Keratinocyte (primary cell): ENCODE data around the gene MBNL2. TPM values are rescaled to one million over a fixed set of nuclear protein-coding genes. Genes with fewer than 3 reads are reported as not detected.

Experiments used
- DNase-seq: peaks from one replicate; pipeline ENCODE4 v3.0.0-alpha.2; 2011; ENCODE audit warnings: low read depth, missing footprints, low spot score
- FAIRE-seq: peaks from 2 replicates; lab custom pipeline; 2011; peaks lifted over from hg19 to GRCh38; lab: Jason Lieb, UNC
- H2AFZ ChIP-seq: 2 replicates; pipeline ENCODE4 v1.6.0; 2012; ENCODE audit warnings: low read length, control low read depth, inconsistent platforms; ENCODE audit not compliant: control insufficient read depth
- H3K27ac ChIP-seq: 2 replicates; pipeline ENCODE4 v1.5.1; 2011; ENCODE audit warnings: low read length; ENCODE audit not compliant: control insufficient read depth, insufficient read depth
- H3K27me3 ChIP-seq: 3 replicates; pipeline ENCODE4 v1.6.0; 2011; ENCODE audit warnings: low read length; ENCODE audit not compliant: control insufficient read depth, insufficient read depth; ENCODE audit errors: extremely low read depth
- H3K36me3 ChIP-seq, 2 experiments: 2 replicates in 1 of 2; 3 replicates in 1 of 2; pipeline ENCODE4 v1.5.1; 2011; ENCODE audit warnings: low read length in 2 of 2, mild to moderate bottlenecking in 1 of 2; ENCODE audit not compliant: control insufficient read depth in 2 of 2, insufficient read depth in 2 of 2; ENCODE audit errors: extremely low read depth in 1 of 2
- H3K4me1 ChIP-seq: 3 replicates; pipeline ENCODE4 v1.5.1; 2011; ENCODE audit warnings: low read length; ENCODE audit not compliant: control insufficient read depth, insufficient read depth; ENCODE audit errors: extremely low read depth
- H3K4me2 ChIP-seq: 3 replicates; pipeline ENCODE4 v1.6.0; 2011; ENCODE audit warnings: low read depth, low read length; ENCODE audit not compliant: control insufficient read depth, insufficient read depth; ENCODE audit errors: extremely low read depth
- H3K4me3 ChIP-seq, 3 experiments: fragments of 200-600 bp in 1 of 3; sonication (generic) in 1 of 3; 2 replicates in 2 of 3; 3 replicates in 1 of 3; pipeline ENCODE4 v1.5.1; 2011 to 2016; ENCODE audit warnings: low read length in 3 of 3, mild to moderate bottlenecking in 3 of 3, control low read depth in 2 of 3, inconsistent platforms in 1 of 3, low read depth in 1 of 3, mixed read lengths in 1 of 3, mixed run types in 1 of 3, moderate library complexity in 1 of 3; ENCODE audit not compliant: control insufficient read depth in 2 of 3, insufficient read depth in 2 of 3; ENCODE audit errors: extremely low read depth in 1 of 3
- H3K79me2 ChIP-seq: 2 replicates; pipeline ENCODE4 v1.6.0; 2012; ENCODE audit warnings: low read length; ENCODE audit not compliant: control insufficient read depth, insufficient read depth
- H3K9ac ChIP-seq: 3 replicates; pipeline ENCODE4 v1.6.0; 2011; ENCODE audit warnings: low read length; ENCODE audit not compliant: control insufficient read depth, insufficient read depth; ENCODE audit errors: extremely low read depth
- H3K9me1 ChIP-seq: 3 replicates; pipeline ENCODE4 v1.6.0; 2011; ENCODE audit warnings: low read length; ENCODE audit not compliant: control insufficient read depth, insufficient read depth; ENCODE audit errors: extremely low read depth
- H3K9me3 ChIP-seq: 2 replicates; pipeline ENCODE4 v1.5.1; 2012; ENCODE audit warnings: low read depth, low read length; ENCODE audit not compliant: control insufficient read depth
- H4K20me1 ChIP-seq: 3 replicates; pipeline ENCODE4 v1.6.0; 2011; ENCODE audit warnings: low read length; ENCODE audit not compliant: control insufficient read depth, insufficient read depth; ENCODE audit errors: extremely low read depth
- CTCF ChIP-seq, 3 experiments: IDR thresholded peaks in 1 of 3; conservative IDR thresholded peaks in 1 of 3; optimal IDR thresholded peaks in 1 of 3; 2 replicates in 2 of 3; 3 replicates in 1 of 3; pipeline versions ENCODE3 to v1.5.1; 2011; ENCODE audit warnings: low read length in 3 of 3, mild to moderate bottlenecking in 3 of 3, moderate library complexity in 2 of 3, control low read depth in 1 of 3, inconsistent platforms in 1 of 3; ENCODE audit not compliant: insufficient read depth in 2 of 3; ENCODE audit errors: extremely low read depth in 1 of 3
- EZH2 ChIP-seq: IDR thresholded peaks from one replicate; pipeline ENCODE4 v1.6.1; 2012; ENCODE audit warnings: inconsistent platforms, mild to moderate bottlenecking, low read length, moderate library complexity
- dilution Hi-C: fragments of 300-500 bp; cut with MboI; formaldehyde crosslinking; loops from one replicate; pipeline ENCODE4 v1.7.0; 2020; ENCODE audit warnings: low sequenced_read_pairs; ENCODE audit not compliant: extremely low pct_ligation_motif_present
- polyA plus RNA-seq, 5 experiments: library from polyadenylated mRNA; depleted of rRNA in 3 of 5; stranded (reverse) in 3 of 5; stranded (forward) in 1 of 5; unstranded in 1 of 5; fragments of >200 nt; gene quantifications; 1 replicate in 1 of 5; 2 replicates in 3 of 5; 3 replicates in 1 of 5; pipeline versions ENCODE4 v1.2.1 to v1.2.3, GENCODE V29; 2011 to 2012; ENCODE audit warnings: missing spikeins in 2 of 5, low read depth in 1 of 5, low replicate concordance in 1 of 5

The MBNL2 gene
- polyA plus RNA-seq, 1 donor (not counting 4 experiments of a cell fraction or from before 2014, with no cell fraction given): 28.4 TPM

GRCh38 chr13:97211300-97211699 lies 10.8 kb upstream of the MBNL2 start:
- no peak overlapping the region for H3K27ac ChIP-seq
- no peaks in the 10 kb centered on the region for H3K79me2 ChIP-seq
- no peaks in the 10 kb centered on the region for H3K27me3 ChIP-seq
- H3K4me2 ChIP-seq: no peak overlapping the region
- no peaks in the 10 kb centered on the region for H3K9me3 ChIP-seq
- TF ChIP-seq EZH2 (no peak), CTCF (optimal IDR thresholded peaks at IDR 0.05 in 1 of 3, IDR thresholded peaks at IDR 0.05 in 1 of 3, conservative IDR thresholded peaks at IDR 0.05 in 1 of 3; ENCODE audit: extremely low read depth in 1 of 3, insufficient read depth in 2 of 3, low read length in 3 of 3) (no peak)
- H3K4me3 ChIP-seq: no peak overlapping the region
- peaks cover 4% of the 10 kb centered on the region for H3K4me1 ChIP-seq
- H2AFZ ChIP-seq: no peak overlapping the region
- no peaks in the 10 kb centered on the region for H4K20me1 ChIP-seq
- DNase-seq: no peak
- no peak overlapping the region for H3K9ac ChIP-seq
- dilution Hi-C loops: loop anchor here (10.0 kb wide), 1 partner anchor 96 kb away; no protein-coding TSS in a partner anchor
- FAIRE-seq: no peak
- H3K36me3 ChIP-seq: no peaks in the 10 kb centered on the region
- no peaks in the 10 kb centered on the region for H3K9me1 ChIP-seq

- no peak for TF ChIP-seq CTCF (optimal IDR thresholded peaks at IDR 0.05 in 1 of 3, IDR thresholded peaks at IDR 0.05 in 1 of 3, conservative IDR thresholded peaks at IDR 0.05 in 1 of 3; ENCODE audit: extremely low read depth in 1 of 3, insufficient read depth in 2 of 3, low read length in 3 of 3)
- TF ChIP-seq EZH2: no peak
- H3K4me1 ChIP-seq: peaks cover 4% of the 10 kb centered on the region
- no peaks in the 10 kb centered on the region for H4K20me1 ChIP-seq
- H3K4me3 ChIP-seq: no peak overlapping the region
- no peaks in the 10 kb centered on the region for H3K79me2 ChIP-seq
- H3K9me1 ChIP-seq: no peaks in the 10 kb centered on the region
- FAIRE-seq (no peak), DNase-seq (no peak)
- H2AFZ ChIP-seq: no peak overlapping the region
- H3K27ac ChIP-seq: no peak overlapping the region
- H3K9ac ChIP-seq: no peak overlapping the region
- no peak overlapping the region for H3K4me2 ChIP-seq
- no peaks in the 10 kb centered on the region for H3K27me3 ChIP-seq
- H3K36me3 ChIP-seq: no peaks in the 10 kb centered on the region
- H3K9me3 ChIP-seq: no peaks in the 10 kb centered on the region
- dilution Hi-C loops: loop anchor here (10.0 kb wide), 1 partner anchor 97 kb away; no protein-coding TSS in a partner anchor
These were observed 10.1 kb upstream of the MBNL2 start for GRCh38 chr13:97212004-97212403.
